Neural cell (in vitro differentiated cells): ENCODE measurements around the gene UCK2.

Source experiments
- EP300 ChIP-seq: fragments of 450-650 bp; conservative IDR thresholded peaks from 2 replicates; pipeline ENCODE4 v1.6.1; 2014; ENCODE audit warnings: antibody characterized with exemption, mild to moderate bottlenecking, moderate library complexity; ENCODE audit not compliant: poor library complexity, severe bottlenecking
- EZH2 ChIP-seq: fragments of 200-600, 300-800 bp; shearing (Covaris generic), sonication (generic); IDR thresholded peaks from 2 replicates; pipeline ENCODE4 v1.6.1; 2014; ENCODE audit warnings: antibody characterized with exemption, low read length, borderline replicate concordance, mild to moderate bottlenecking; ENCODE audit not compliant: insufficient read depth, poor library complexity, severe bottlenecking
- MXI1 ChIP-seq: fragments of 450-650 bp; conservative IDR thresholded peaks from 2 replicates; pipeline ENCODE4 v1.6.1; 2014; ENCODE audit warnings: antibody characterized with exemption, mild to moderate bottlenecking; ENCODE audit not compliant: poor library complexity, severe bottlenecking
- POLR2AphosphoS5 ChIP-seq: IDR thresholded peaks from 2 replicates; pipeline ENCODE4 v1.6.1; 2012
- RAD21 ChIP-seq: fragments of 450-650 bp; conservative IDR thresholded peaks from 2 replicates; pipeline ENCODE4 v1.6.1; 2014; ENCODE audit warnings: antibody characterized with exemption, mild to moderate bottlenecking, moderate library complexity
- SMC3 ChIP-seq: fragments of 450-650 bp; conservative IDR thresholded peaks from 2 replicates; pipeline ENCODE4 v1.6.1; 2014; ENCODE audit warnings: antibody characterized with exemption, mild to moderate bottlenecking, moderate library complexity; ENCODE audit not compliant: poor library complexity
- TF ChIP-seq, protein P1 (sequence below): fragments of 450-650 bp; IDR thresholded peaks from 2 replicates; pipeline ENCODE4 v1.5.1; 2014; ENCODE audit warnings: antibody characterized with exemption, mild to moderate bottlenecking, moderate library complexity; ENCODE audit not compliant: poor library complexity, severe bottlenecking
- TF ChIP-seq, protein P2 (sequence below): IDR thresholded peaks from 2 replicates; pipeline ENCODE4 v1.6.1; 2012; ENCODE audit warnings: borderline replicate concordance

DNA sequence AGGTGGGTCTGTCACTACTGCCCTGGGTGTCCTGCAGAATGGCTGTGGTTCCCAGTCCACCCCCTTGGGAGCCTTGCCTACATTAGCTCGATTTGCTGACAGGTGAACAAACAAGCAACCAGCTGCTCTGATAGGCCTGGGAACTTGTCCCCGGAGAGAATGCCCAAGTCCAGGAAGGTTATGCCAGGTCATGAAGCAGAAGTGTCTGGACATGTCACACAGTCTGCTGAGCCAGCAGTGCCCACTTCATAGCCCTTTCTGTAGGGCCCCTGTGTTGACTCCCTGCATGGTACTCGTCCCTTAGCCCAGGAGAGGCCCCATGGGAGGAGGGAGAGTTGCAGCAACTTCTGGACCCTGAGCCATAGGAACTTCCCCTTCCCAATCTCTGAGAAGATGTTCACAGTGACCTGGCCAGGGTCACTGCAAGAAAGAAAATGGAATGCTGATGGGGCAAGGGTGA, 31.0 kb downstream of the UCK2 start:
- TF ChIP-seq, protein P1, sequence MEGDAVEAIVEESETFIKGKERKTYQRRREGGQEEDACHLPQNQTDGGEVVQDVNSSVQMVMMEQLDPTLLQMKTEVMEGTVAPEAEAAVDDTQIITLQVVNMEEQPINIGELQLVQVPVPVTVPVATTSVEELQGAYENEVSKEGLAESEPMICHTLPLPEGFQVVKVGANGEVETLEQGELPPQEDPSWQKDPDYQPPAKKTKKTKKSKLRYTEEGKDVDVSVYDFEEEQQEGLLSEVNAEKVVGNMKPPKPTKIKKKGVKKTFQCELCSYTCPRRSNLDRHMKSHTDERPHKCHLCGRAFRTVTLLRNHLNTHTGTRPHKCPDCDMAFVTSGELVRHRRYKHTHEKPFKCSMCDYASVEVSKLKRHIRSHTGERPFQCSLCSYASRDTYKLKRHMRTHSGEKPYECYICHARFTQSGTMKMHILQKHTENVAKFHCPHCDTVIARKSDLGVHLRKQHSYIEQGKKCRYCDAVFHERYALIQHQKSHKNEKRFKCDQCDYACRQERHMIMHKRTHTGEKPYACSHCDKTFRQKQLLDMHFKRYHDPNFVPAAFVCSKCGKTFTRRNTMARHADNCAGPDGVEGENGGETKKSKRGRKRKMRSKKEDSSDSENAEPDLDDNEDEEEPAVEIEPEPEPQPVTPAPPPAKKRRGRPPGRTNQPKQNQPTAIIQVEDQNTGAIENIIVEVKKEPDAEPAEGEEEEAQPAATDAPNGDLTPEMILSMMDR: no peak
- TF ChIP-seq, protein P2, sequence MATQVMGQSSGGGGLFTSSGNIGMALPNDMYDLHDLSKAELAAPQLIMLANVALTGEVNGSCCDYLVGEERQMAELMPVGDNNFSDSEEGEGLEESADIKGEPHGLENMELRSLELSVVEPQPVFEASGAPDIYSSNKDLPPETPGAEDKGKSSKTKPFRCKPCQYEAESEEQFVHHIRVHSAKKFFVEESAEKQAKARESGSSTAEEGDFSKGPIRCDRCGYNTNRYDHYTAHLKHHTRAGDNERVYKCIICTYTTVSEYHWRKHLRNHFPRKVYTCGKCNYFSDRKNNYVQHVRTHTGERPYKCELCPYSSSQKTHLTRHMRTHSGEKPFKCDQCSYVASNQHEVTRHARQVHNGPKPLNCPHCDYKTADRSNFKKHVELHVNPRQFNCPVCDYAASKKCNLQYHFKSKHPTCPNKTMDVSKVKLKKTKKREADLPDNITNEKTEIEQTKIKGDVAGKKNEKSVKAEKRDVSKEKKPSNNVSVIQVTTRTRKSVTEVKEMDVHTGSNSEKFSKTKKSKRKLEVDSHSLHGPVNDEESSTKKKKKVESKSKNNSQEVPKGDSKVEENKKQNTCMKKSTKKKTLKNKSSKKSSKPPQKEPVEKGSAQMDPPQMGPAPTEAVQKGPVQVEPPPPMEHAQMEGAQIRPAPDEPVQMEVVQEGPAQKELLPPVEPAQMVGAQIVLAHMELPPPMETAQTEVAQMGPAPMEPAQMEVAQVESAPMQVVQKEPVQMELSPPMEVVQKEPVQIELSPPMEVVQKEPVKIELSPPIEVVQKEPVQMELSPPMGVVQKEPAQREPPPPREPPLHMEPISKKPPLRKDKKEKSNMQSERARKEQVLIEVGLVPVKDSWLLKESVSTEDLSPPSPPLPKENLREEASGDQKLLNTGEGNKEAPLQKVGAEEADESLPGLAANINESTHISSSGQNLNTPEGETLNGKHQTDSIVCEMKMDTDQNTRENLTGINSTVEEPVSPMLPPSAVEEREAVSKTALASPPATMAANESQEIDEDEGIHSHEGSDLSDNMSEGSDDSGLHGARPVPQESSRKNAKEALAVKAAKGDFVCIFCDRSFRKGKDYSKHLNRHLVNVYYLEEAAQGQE: no peak
- no peak for TF ChIP-seq EP300
- no peak for TF ChIP-seq EZH2
- no peak for TF ChIP-seq POLR2AphosphoS5
- TF ChIP-seq RAD21: no peak
- no peak for TF ChIP-seq SMC3
- TF ChIP-seq MXI1: no peak
